Subcutaneous abdominal adipose tissue (tissue), 5 donors: ENCODE measurements around the gene AGPS.
A peak's percentile ranks its signal among the peaks of the same experiment; 100 is the strongest.
"Not testable (repeated sequence)": the region's sequence is repeated elsewhere in the genome, so short reads cannot be mapped to it uniquely, and the experiment has no call there.

Experiments
- H3K27ac ChIP-seq: one replicate; pipeline ENCODE4 v1.7.0; 2013; ENCODE audit warnings: low read depth, mild to moderate bottlenecking, inconsistent platforms, low read length, moderate library complexity
- H3K27me3 ChIP-seq, 5 donors: one replicate each; pipeline ENCODE4 v1.7.0; 2013; ENCODE audit warnings: low read length in 5 of 5, inconsistent platforms in 1 of 5; ENCODE audit not compliant: control insufficient read depth in 5 of 5, insufficient read depth in 4 of 5
- H3K36me3 ChIP-seq, 5 donors: one replicate each; pipeline ENCODE4 v1.7.0; 2013; ENCODE audit warnings: low read length in 5 of 5; ENCODE audit not compliant: control insufficient read depth in 5 of 5, insufficient read depth in 5 of 5
- H3K4me1 ChIP-seq, 5 donors: one replicate each; pipeline ENCODE4 v1.7.0; 2013; ENCODE audit warnings: low read length in 5 of 5, mild to moderate bottlenecking in 3 of 5, moderate library complexity in 1 of 5; ENCODE audit not compliant: control insufficient read depth in 5 of 5, insufficient read depth in 5 of 5
- H3K4me3 ChIP-seq, 5 donors: one replicate each; pipeline ENCODE4 v1.7.0; 2013; ENCODE audit warnings: low read length in 5 of 5, low read depth in 1 of 5
- H3K9ac ChIP-seq, 5 donors: one replicate each; pipeline ENCODE4 v1.7.0; 2013; ENCODE audit warnings: low read length in 5 of 5, mild to moderate bottlenecking in 4 of 5, moderate library complexity in 3 of 5
- H3K9me3 ChIP-seq, 5 donors: one replicate each; pipeline ENCODE4 v1.7.0; 2013; ENCODE audit warnings: low read length in 5 of 5; ENCODE audit not compliant: control insufficient read depth in 5 of 5
- donor health status: healthy.
- donor health status: healthy.
- donor health status: healthy.
- donor health status: healthy.
- donor health status: healthy.

The AGPS gene

GRCh38 chr2:177550264-177551200, 158.0 kb downstream of the AGPS start:
- H3K9ac ChIP-seq = no peak overlapping the region
- no peaks in the 10 kb centered on the region for H3K27me3 ChIP-seq
- peaks cover 0 to 28% (median 21%) of the 10 kb centered on the region in 5 donors for H3K4me1 ChIP-seq
- H3K36me3 ChIP-seq = no peaks in the 10 kb centered on the region
- H3K9me3 ChIP-seq = no peaks in the 10 kb centered on the region
- no peak overlapping the region for H3K4me3 ChIP-seq
- no peak overlapping the region for H3K27ac ChIP-seq

DNA sequence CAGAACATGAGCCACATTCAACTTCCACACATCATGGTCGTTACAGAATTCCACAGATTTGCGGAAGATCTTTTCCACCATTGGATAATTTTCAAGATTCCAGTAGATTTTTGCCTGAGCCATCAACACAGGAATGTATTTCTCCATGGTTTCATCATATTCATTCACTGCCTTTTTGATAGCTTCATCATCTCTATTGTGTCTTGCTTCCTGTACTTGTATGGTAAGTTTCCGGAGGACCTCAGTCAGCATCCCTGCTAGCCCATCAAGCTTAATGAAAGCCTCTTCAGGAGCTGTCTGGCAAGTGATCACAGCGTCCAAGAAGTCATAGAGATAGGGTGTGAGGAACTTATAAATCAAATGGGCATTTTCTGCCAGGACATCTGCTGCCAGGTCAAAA, 158.8 kb downstream of the AGPS start:
- not testable (repeated sequence) for H3K4me3 ChIP-seq, H3K9ac ChIP-seq, H3K9me3 ChIP-seq, H3K36me3 ChIP-seq, H3K27me3 ChIP-seq, H3K27ac ChIP-seq
- peaks cover 0 to 21% (median 18%) of the 10 kb centered on the region in 5 donors for H3K4me1 ChIP-seq

DNA sequence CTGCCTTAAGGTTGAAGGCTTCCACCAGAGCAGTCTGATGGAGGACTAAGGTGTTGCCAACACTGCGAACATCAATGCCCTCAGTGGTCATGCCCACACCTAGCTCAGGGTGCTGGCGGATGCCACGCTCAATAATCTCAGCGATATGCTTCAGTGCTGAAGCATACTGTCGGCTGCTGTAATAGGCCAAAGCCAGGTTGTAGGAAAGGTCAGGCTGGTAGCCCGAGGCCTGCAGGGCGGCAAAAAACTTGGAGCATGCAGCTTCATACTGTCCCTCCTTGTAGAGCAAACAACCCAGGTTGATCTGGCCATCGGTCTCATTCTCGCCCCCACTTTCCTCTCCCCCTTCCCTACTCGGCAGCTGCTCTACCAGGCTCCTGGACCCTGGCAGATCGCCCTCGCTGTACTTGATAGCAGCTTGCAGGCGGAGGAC, 159.4 kb downstream of the AGPS start:
- Histone ChIP-seq H3K9ac (peak overlapping the region in 4 of 5 donors; percentile 86 to 97 (median 91)), H3K27ac (peak overlapping the region; percentile 96), H3K9me3 (no peaks in the 10 kb centered on the region), H3K4me3 (peak overlapping the region; percentile 70 to 98 (median 93)), H3K4me1 (peaks cover 0 to 16% (median 15%) of the 10 kb centered on the region in 5 donors), H3K27me3 (no peaks in the 10 kb centered on the region), H3K36me3 (no peaks in the 10 kb centered on the region)

- Histone ChIP-seq H3K4me1 (peaks cover 0 to 16% (median 13%) of the 10 kb centered on the region in 5 donors), H3K27ac (peak overlapping the region; percentile 96), H3K27me3 (no peaks in the 10 kb centered on the region), H3K4me3 (peak overlapping the region; percentile 87 to 98 (median 93)), H3K9me3 (no peaks in the 10 kb centered on the region), H3K36me3 (no peaks in the 10 kb centered on the region), H3K9ac (peak overlapping the region; percentile 86 to 97 (median 89))
Measured at GRCh38 chr2:177552422-177553175, 160.0 kb downstream of the AGPS start.

- H3K4me3 ChIP-seq = peak overlapping the region; percentile 87 to 98 (median 93)
- peaks cover 0 to 16% (median 13%) of the 10 kb centered on the region in 5 donors for H3K4me1 ChIP-seq
- H3K27ac ChIP-seq = peak overlapping the region; percentile 96
- no peaks in the 10 kb centered on the region for H3K27me3 ChIP-seq
- no peaks in the 10 kb centered on the region for H3K36me3 ChIP-seq
- H3K9me3 ChIP-seq = no peaks in the 10 kb centered on the region
- H3K9ac ChIP-seq = peak overlapping the region; percentile 86 to 97 (median 89)
Measured at GRCh38 chr2:177553176-177553884, 160.8 kb downstream of the AGPS start.

DNA sequence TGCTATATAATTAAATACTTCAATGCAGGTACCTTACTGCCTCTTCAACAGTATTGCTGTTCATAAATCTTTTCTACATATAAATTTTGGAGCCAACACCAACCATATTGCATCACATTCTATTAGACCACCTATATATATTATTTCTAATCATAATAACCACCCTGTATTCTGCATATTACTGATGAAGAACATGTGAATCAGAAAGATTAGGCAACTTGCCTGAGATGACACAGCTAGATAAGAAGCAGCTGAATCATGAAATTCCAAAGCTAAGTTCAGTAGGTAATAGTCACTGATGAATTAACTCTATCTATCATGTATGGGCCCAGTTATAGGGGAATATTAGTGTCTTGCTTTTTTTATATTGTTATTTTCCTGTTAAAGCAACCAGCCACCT, 161.8 kb downstream of the AGPS start:
- no peaks in the 10 kb centered on the region for H3K9me3 ChIP-seq

DNA sequence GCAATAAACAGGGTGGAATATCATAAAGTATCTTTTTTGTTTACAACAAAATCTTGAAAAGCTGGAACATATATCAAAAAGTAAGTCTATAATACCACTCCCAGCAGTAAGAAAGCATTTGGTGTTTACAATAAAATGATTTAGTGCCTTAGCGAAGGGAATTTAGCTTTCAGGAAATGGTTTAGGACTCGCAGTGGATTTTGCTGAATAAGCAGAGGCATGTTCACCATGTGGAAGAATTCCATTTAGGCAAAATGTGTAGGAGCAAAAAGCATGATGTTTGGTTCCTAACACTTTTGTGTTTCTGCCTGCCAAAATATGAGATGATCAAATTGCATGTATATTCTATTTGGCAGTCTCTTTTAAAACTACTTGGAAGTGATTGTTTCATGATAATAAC, 163.6 kb downstream of the AGPS start:
- Histone ChIP-seq H3K4me3 (no peak overlapping the region), H3K36me3 (no peaks in the 10 kb centered on the region), H3K9me3 (no peaks in the 10 kb centered on the region), H3K27me3 (no peaks in the 10 kb centered on the region), H3K4me1 (peaks cover 0 to 16% (median 13%) of the 10 kb centered on the region in 5 donors), H3K9ac (no peak overlapping the region), H3K27ac (no peak overlapping the region)

More for the DNA sequence above, 161.8 kb downstream of the AGPS start:
- H3K27me3 ChIP-seq = no peaks in the 10 kb centered on the region
- H3K4me3 ChIP-seq = no peak overlapping the region
- no peak overlapping the region for H3K27ac ChIP-seq
- H3K36me3 ChIP-seq = no peaks in the 10 kb centered on the region
- H3K9ac ChIP-seq = no peak overlapping the region
- H3K4me1 ChIP-seq = peaks cover 0 to 16% (median 13%) of the 10 kb centered on the region in 5 donors

- H3K4me1 ChIP-seq = peaks cover 0 to 7% (median 4%) of the 10 kb centered on the region in 5 donors
- no peak overlapping the region for H3K9ac ChIP-seq
- no peaks in the 10 kb centered on the region for H3K9me3 ChIP-seq
- H3K27ac ChIP-seq = no peak overlapping the region
- no peaks in the 10 kb centered on the region for H3K27me3 ChIP-seq
- no peak overlapping the region for H3K4me3 ChIP-seq
- no peaks in the 10 kb centered on the region for H3K36me3 ChIP-seq
Measured at GRCh38 chr2:177557794-177558193, 165.2 kb downstream of the AGPS start.

DNA sequence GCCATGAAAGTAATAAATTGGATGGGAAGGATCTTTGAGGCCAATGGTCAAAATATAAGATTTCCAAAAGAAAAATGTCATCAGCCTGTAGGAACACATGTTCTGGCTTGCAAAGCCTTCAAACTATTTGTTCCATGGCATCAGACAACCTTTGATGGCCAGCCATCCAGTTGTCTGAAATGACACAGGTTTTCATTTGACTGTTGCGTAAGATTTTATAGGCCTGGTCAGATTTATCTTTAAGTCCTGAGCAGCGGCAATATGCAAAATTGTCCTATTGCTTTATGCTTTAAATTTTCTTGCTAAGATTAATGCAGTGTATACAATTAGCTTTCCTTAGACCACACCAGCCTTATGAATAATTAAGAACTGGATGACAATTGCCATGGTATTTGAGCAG, 167.1 kb downstream of the AGPS start:
- no peaks in the 10 kb centered on the region for H3K27me3 ChIP-seq
- H3K27ac ChIP-seq = no peak overlapping the region
- H3K4me3 ChIP-seq = no peak overlapping the region
- no peaks in the 10 kb centered on the region for H3K9me3 ChIP-seq
- no peaks in the 10 kb centered on the region for H3K4me1 ChIP-seq
- no peak overlapping the region for H3K9ac ChIP-seq
- H3K36me3 ChIP-seq = no peaks in the 10 kb centered on the region
